Stomach (tissue), 9 donors: ENCODE data around the gene KIF13A. TPM values are rescaled to one million over a fixed set of nuclear protein-coding genes. Genes with fewer than 3 reads are reported as not detected.

Source experiments
- DNase-seq, 2 donors: peaks; one replicate each; pipeline versions ENCODE4 v3.0.0 to v3.0.0-alpha.2; 2013 to 2019
- H3K27ac ChIP-seq, 5 donors: fragments of 200-600 bp in 4 of 5; sonication (generic) in 4 of 5; one replicate each; pipeline ENCODE4 v1.5.1; 2013 to 2019; ENCODE audit warnings: mild to moderate bottlenecking in 1 of 5, moderate library complexity in 1 of 5
- H3K27me3 ChIP-seq, 3 donors: fragments of 200-600 bp; sonication (generic); one replicate each; pipeline ENCODE4 v1.5.1; 2017 to 2019; ENCODE audit warnings: mixed run types in 1 of 3
- H3K36me3 ChIP-seq, 4 donors: fragments of 200-600 bp; sonication (generic); 1 replicate in 3 of 4; 2 replicates in 1 of 4; pipeline ENCODE4 v1.5.1; 2016 to 2019
- H3K4me1 ChIP-seq, 4 donors: fragments of 200-600 bp; sonication (generic); one replicate each; pipeline ENCODE4 v1.5.1; 2016 to 2019
- H3K4me3 ChIP-seq, 4 donors: fragments of 200-600 bp; sonication (generic) in 3 of 4; one replicate each; pipeline ENCODE4 v1.5.1; 2016 to 2019; ENCODE audit warnings: mild to moderate bottlenecking in 1 of 4
- H3K9me3 ChIP-seq, 4 donors: fragments of 200-600 bp; sonication (generic); one replicate each; pipeline ENCODE4 v1.5.1; 2016 to 2019
- EP300 ChIP-seq: sonication (generic); formaldehyde crosslinking; IDR thresholded peaks from one replicate; pipeline ENCODE4 v1.6.1; 2017; ENCODE audit warnings: antibody characterized with exemption
- POLR2A ChIP-seq, 4 donors: fragments of 450-650 bp; IDR thresholded peaks; one replicate each; pipeline ENCODE4 v1.6.1; 2016; ENCODE audit warnings: antibody characterized with exemption in 4 of 4, control low read depth in 2 of 4, mild to moderate bottlenecking in 1 of 4, moderate library complexity in 1 of 4
- POLR2AphosphoS5 ChIP-seq, 3 donors: sonication (generic); formaldehyde crosslinking; IDR thresholded peaks; one replicate each; pipeline ENCODE4 v1.6.1; 2016; ENCODE audit warnings: antibody characterized with exemption in 3 of 3
- WGBS, 5 donors: extraction: QIAGEN DNeasy Blood & Tissue Kit in 3 of 5; methylation state at CpG; one replicate each; pipeline versions ENCODE4 v1.1.5 to v1.1.7; 2013 to 2018; 5-methylcytosine and 5-hydroxymethylcytosine counted together
- intact Hi-C: fragments of 100-400 bp; cut with DNase I; formaldehyde crosslinking; loops from one replicate; pipeline ENCODE4 v1.15.1; 2023; ENCODE audit warnings: low total_unique reads
- polyA plus RNA-seq, 3 donors: library from polyadenylated mRNA; stranded (reverse); fragments of 200-250 nt; gene quantifications; one replicate each; pipeline ENCODE4 v1.2.3, GENCODE V29; 2013
- total RNA-seq, 5 donors: library from RNA; depleted of rRNA; stranded (reverse); fragments of >200 nt; gene quantifications; one replicate each; pipeline versions ENCODE4 v1.1.0 to v1.2.3, GENCODE V29; 2014 to 2016
- TF ChIP-seq, protein P1 (sequence below), 7 experiments: fragments of 450-650 bp in 4 of 7; fragments of 200-600 bp in 3 of 7; sonication (generic) in 3 of 7; IDR thresholded peaks; one replicate each; pipeline ENCODE4 v1.5.1; 2016 to 2019; ENCODE audit warnings: antibody characterized with exemption in 7 of 7, control low read depth in 2 of 7, mild to moderate bottlenecking in 1 of 7
- donor health status: healthy with polysubstance abuse.
- donor health status: Bipolar disorder and iron deficiency.
- donor health status: healthy.

The KIF13A gene
- total and polyA plus RNA-seq, 8 donors = 9.2 to 60.6 (median 23.6) TPM

DNA sequence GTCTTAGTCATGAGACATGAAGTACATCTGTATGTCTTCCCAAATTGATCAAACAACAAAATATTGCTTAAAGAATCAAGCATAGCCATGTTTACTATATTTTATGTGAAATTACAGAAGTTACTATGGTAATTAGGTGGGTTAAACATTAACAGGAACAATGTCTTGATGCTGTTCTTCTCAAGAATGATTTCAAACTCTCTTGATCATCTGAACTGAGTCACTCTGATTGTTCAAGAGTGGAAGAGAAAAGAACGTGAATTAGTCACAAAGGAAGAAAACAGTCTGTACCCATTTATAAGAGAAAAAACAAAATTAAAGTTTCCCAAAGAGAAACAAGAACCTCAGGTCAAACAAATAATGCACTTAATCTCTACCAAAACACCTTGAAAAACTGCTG is 218.6 kb downstream of the KIF13A start:
- no peaks in the 10 kb centered on the region for H3K4me1 ChIP-seq
- WGBS, 5 donors = 87 to 97% (median 93%) methylated on average over 1 of the region's 1 CpG
- peaks cover 23 to 92% (median 76%) of the 10 kb centered on the region in 4 donors for H3K36me3 ChIP-seq
- intact Hi-C loops = no loop called here
- no peak overlapping the region for H3K4me3 ChIP-seq
- H3K9me3 ChIP-seq = no peaks in the 10 kb centered on the region
- no peaks in the 10 kb centered on the region for H3K27me3 ChIP-seq
- no peak overlapping the region for H3K27ac ChIP-seq
- DNase-seq = no peak
- no peak for TF ChIP-seq POLR2AphosphoS5 (IDR thresholded peaks at IDR 0.05)
- no peak for TF ChIP-seq EP300
- TF ChIP-seq POLR2A (IDR thresholded peaks at IDR 0.05) = no peak
- TF ChIP-seq, protein P1, sequence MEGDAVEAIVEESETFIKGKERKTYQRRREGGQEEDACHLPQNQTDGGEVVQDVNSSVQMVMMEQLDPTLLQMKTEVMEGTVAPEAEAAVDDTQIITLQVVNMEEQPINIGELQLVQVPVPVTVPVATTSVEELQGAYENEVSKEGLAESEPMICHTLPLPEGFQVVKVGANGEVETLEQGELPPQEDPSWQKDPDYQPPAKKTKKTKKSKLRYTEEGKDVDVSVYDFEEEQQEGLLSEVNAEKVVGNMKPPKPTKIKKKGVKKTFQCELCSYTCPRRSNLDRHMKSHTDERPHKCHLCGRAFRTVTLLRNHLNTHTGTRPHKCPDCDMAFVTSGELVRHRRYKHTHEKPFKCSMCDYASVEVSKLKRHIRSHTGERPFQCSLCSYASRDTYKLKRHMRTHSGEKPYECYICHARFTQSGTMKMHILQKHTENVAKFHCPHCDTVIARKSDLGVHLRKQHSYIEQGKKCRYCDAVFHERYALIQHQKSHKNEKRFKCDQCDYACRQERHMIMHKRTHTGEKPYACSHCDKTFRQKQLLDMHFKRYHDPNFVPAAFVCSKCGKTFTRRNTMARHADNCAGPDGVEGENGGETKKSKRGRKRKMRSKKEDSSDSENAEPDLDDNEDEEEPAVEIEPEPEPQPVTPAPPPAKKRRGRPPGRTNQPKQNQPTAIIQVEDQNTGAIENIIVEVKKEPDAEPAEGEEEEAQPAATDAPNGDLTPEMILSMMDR (IDR thresholded peaks at IDR 0.05) = no peak

DNA sequence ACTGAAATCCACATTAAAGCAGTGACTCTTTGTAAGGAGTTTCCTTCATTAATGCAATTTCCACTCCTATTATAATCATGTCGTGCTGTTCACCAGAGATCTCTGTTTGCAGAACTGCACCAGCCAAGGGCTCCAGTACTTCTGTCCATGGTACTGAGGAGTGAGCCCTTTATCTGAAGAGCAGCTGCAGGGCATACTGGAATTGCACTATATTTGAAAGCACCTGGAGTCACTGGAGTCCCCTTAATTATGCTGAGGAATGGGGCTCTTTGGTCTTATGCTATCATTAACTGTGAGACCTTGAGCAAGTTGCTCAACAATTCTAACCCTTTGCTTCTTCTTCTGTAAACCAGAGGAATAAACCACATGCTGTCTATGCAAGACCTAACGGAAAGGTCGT is 219.0 kb downstream of the KIF13A start:
- Histone ChIP-seq H3K4me3 (no peak overlapping the region), H3K27me3 (no peaks in the 10 kb centered on the region), H3K4me1 (no peaks in the 10 kb centered on the region), H3K27ac (no peak overlapping the region), H3K9me3 (no peaks in the 10 kb centered on the region), H3K36me3 (peaks cover 24 to 92% (median 76%) of the 10 kb centered on the region in 4 donors)
- no peak for TF ChIP-seq POLR2A (IDR thresholded peaks at IDR 0.05)
- TF ChIP-seq, protein P1 (IDR thresholded peaks at IDR 0.05) = no peak
- no peak for TF ChIP-seq EP300
- TF ChIP-seq POLR2AphosphoS5 (IDR thresholded peaks at IDR 0.05) = no peak
- 75 to 82% (median 78%) methylated on average over 3 of the region's 3 CpGs for WGBS, 5 donors
- peak in 1 of 2 donors; percentile 58 for DNase-seq
- intact Hi-C loops = no loop called here

DNA sequence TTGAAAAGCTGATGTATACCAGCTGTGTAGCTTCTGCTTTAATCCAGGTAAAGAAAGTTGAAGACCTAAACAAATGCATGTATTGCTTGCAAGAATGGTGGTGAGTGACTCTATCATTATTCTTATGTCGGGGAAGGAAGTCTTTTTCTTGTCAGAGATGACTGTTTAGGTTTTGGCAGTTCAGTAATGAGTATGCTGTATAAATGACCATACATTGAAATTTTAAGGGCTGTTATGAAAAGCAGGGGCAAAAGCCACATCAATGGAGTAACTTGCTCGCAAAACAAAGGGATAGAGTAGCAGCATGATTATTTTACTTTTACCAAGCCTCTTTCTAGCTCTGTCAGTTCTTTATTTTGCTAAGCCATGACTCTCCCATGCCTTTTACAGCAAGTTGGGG is 224.8 kb downstream of the KIF13A start:
- H3K36me3 ChIP-seq = peaks cover 8 to 74% (median 65%) of the 10 kb centered on the region in 4 donors
- intact Hi-C loops = no loop called here
- no peaks in the 10 kb centered on the region for H3K9me3 ChIP-seq
- no peak for DNase-seq
- WGBS, 5 donors = 84 to 89% (median 87%) methylated on average over 2 of the region's 2 CpGs
- TF ChIP-seq POLR2AphosphoS5 (IDR thresholded peaks at IDR 0.05) (no peak), EP300 (no peak), POLR2A (IDR thresholded peaks at IDR 0.05) (no peak)
- TF ChIP-seq, protein P1 (IDR thresholded peaks at IDR 0.05) = no peak
- no peak overlapping the region for H3K4me3 ChIP-seq
- H3K27ac ChIP-seq = no peak overlapping the region
- H3K27me3 ChIP-seq = no peaks in the 10 kb centered on the region
- H3K4me1 ChIP-seq = no peaks in the 10 kb centered on the region

GRCh38 chr6:17758119-17758518 is 229.3 kb downstream of the KIF13A start:
- no peak for TF ChIP-seq POLR2A (IDR thresholded peaks at IDR 0.05)
- TF ChIP-seq, protein P1 (IDR thresholded peaks at IDR 0.05) = no peak
- TF ChIP-seq EP300 = no peak
- TF ChIP-seq POLR2AphosphoS5 (IDR thresholded peaks at IDR 0.05) = no peak
- Histone ChIP-seq H3K4me3 (no peak overlapping the region), H3K27me3 (no peaks in the 10 kb centered on the region), H3K4me1 (no peaks in the 10 kb centered on the region), H3K27ac (no peak overlapping the region), H3K9me3 (no peaks in the 10 kb centered on the region), H3K36me3 (peaks cover 0 to 42% (median 36%) of the 10 kb centered on the region in 4 donors)
- 72 to 95% (median 87%) methylated on average over 6 of the region's 6 CpGs for WGBS, 5 donors
- intact Hi-C loops = no loop called here
- DNase-seq = no peak
